GM12878 (cell line): ENCODE measurements around the gene RNF167. TPM values are rescaled to one million over a fixed set of nuclear protein-coding genes. Genes with fewer than 3 reads are reported as not detected.
A peak's percentile ranks its signal among the peaks of the same experiment; 100 is the strongest.

ENCODE experiments used
- BACH1 ChIP-seq: fragments of 450-650 bp; IDR thresholded peaks from 2 replicates; pipeline ENCODE4 v1.6.1; 2017; ENCODE audit warnings: mild to moderate bottlenecking, borderline replicate concordance
- BRCA1 ChIP-seq: IDR thresholded peaks from 2 replicates; pipeline ENCODE4 v1.6.1; 2011; ENCODE audit warnings: low read depth, low read length, improper control_type of control experiment
- EP300 ChIP-seq, 2 experiments: fragments of 150-350 bp in 1 of 2; IDR thresholded peaks; 2 replicates each; pipeline ENCODE4 v1.6.1; 2011 to 2012; ENCODE audit warnings: low read depth in 2 of 2, low read length in 2 of 2, borderline replicate concordance in 1 of 2, improper control_type of control experiment in 1 of 2, inconsistent platforms in 1 of 2; ENCODE audit not compliant: control insufficient read depth in 1 of 2
- FOXM1 ChIP-seq: IDR thresholded peaks from 2 replicates; pipeline ENCODE4 v1.6.1; 2012; ENCODE audit warnings: low read depth, mild to moderate bottlenecking, inconsistent platforms, low read length, moderate library complexity
- HCFC1 ChIP-seq: fragments of 150-350 bp; IDR thresholded peaks from 2 replicates; pipeline ENCODE4 v1.6.1; 2014; ENCODE audit warnings: low read length
- HDGF ChIP-seq: fragments of 450-650 bp; IDR thresholded peaks from 2 replicates; pipeline ENCODE4 v1.6.1; 2016; ENCODE audit warnings: antibody characterized with exemption
- LARP7 ChIP-seq: fragments of 450-650 bp; IDR thresholded peaks from 2 replicates; pipeline ENCODE4 v1.6.1; 2017; ENCODE audit warnings: mild to moderate bottlenecking
- NFXL1 ChIP-seq: fragments of 450-650 bp; IDR thresholded peaks from 2 replicates; pipeline ENCODE4 v1.6.1; 2017; ENCODE audit warnings: antibody characterized with exemption, mild to moderate bottlenecking, borderline replicate concordance
- PKNOX1 ChIP-seq: fragments of 450-650 bp; IDR thresholded peaks from 2 replicates; pipeline ENCODE4 v1.6.1; 2016; ENCODE audit warnings: mild to moderate bottlenecking
- RAD51 ChIP-seq: fragments of 450-650 bp; IDR thresholded peaks from 2 replicates; pipeline ENCODE4 v1.6.1; 2016; ENCODE audit warnings: moderate library complexity, mild to moderate bottlenecking, inconsistent platforms
- RELA ChIP-seq: fragments of 450-650 bp; IDR thresholded peaks from 2 replicates; pipeline ENCODE4 v1.8.0; 2014; ENCODE audit warnings: borderline replicate concordance; ENCODE audit not compliant: partially characterized antibody
- SKIL ChIP-seq: fragments of 450-650 bp; IDR thresholded peaks from 2 replicates; pipeline ENCODE4 v1.6.1; 2017; ENCODE audit warnings: mild to moderate bottlenecking, low read depth, inconsistent platforms; ENCODE audit not compliant: poor library complexity, severe bottlenecking
- SMAD5 ChIP-seq: IDR thresholded peaks from 2 replicates; pipeline ENCODE4 v1.6.1; 2016; ENCODE audit warnings: antibody characterized with exemption, low read depth
- SPI1 ChIP-seq: IDR thresholded peaks from 2 replicates; pipeline ENCODE4 v1.6.1; 2011; ENCODE audit warnings: low read depth, mild to moderate bottlenecking, low read length, moderate library complexity, borderline replicate concordance; ENCODE audit not compliant: insufficient read depth
- SRF ChIP-seq, 2 experiments: IDR thresholded peaks; 2 replicates each; pipeline ENCODE4 v1.6.1; 2011; ENCODE audit warnings: low read depth in 2 of 2, low read length in 2 of 2, mild to moderate bottlenecking in 1 of 2, moderate library complexity in 1 of 2
- STAT1 ChIP-seq: fragments of 450-650 bp; conservative IDR thresholded peaks from 2 replicates; pipeline ENCODE4 v1.6.1; 2014; ENCODE audit warnings: antibody characterized with exemption, mild to moderate bottlenecking
- TARDBP ChIP-seq: IDR thresholded peaks from 2 replicates; pipeline ENCODE4 v1.6.1; 2016; ENCODE audit warnings: borderline replicate concordance
- USF2 ChIP-seq: IDR thresholded peaks from 2 replicates; pipeline ENCODE4 v1.6.1; 2011; ENCODE audit warnings: low read depth, low read length, improper control_type of control experiment, borderline replicate concordance
- ZNF24 ChIP-seq: fragments of 450-650 bp; IDR thresholded peaks from 2 replicates; pipeline ENCODE4 v1.6.1; 2017; ENCODE audit warnings: antibody characterized with exemption, mild to moderate bottlenecking
- ZNF687 ChIP-seq: fragments of 450-650 bp; IDR thresholded peaks from 2 replicates; pipeline ENCODE4 v1.6.1; 2017; ENCODE audit warnings: mild to moderate bottlenecking, moderate library complexity
- polyA plus RNA-seq, 11 experiments: library from polyadenylated mRNA; depleted of rRNA in 4 of 11; unstranded in 6 of 11; stranded (reverse) in 5 of 11; fragments of >200 nt; fragmentation: Nextera tagmentation in 4 of 11; fragmentation: Illumina TruSeq in 1 of 11; extraction: Ambion mirVana in 4 of 11; extraction: Trizol in 1 of 11; gene quantifications; 1 replicate in 1 of 11; 2 replicates in 10 of 11; pipeline versions ENCODE4 v1.2.1 to v1.2.3, GENCODE V29; 2011 to 2016; ENCODE audit warnings: inconsistent platforms in 2 of 11, missing spikeins in 2 of 11, low read depth in 1 of 11
- total RNA-seq, 4 experiments: library from RNA; depleted of rRNA in 3 of 4; stranded (reverse); fragments of >200 nt in 3 of 4; fragmentation: Illumina TruSeq in 1 of 4; extraction: Trizol in 1 of 4; gene quantifications; 2 replicates each; pipeline versions ENCODE4 v1.2.1 to v1.2.3, GENCODE V29; 2013 to 2021

Gene RNF167
- total and polyA plus RNA-seq, 10 of the 15 experiments (the other 5 are each of a cell fraction or from before 2014, with no cell fraction given): 33.6 to 147 (median 57.6) TPM

GRCh38 chr17:4966844-4967538 is 26.9 kb downstream of the RNF167 start (continued):
- TF ChIP-seq ZNF687 (peak; percentile 20), HCFC1 (no peak), FOXM1 (no peak), NFXL1 (no peak), RELA (no peak), SRF (IDR thresholded peaks at IDR 0.05; ENCODE audit: low read depth in 2 of 2, low read length in 2 of 2) (no peak), PKNOX1 (peak; percentile 100), ZNF24 (no peak), BACH1 (peak; percentile 17; the same call in 1 of the 2 replicates), BRCA1 (no peak), STAT1 (no peak), SMAD5 (no peak), LARP7 (no peak), SKIL (peak; percentile 95), TARDBP (no peak), HDGF (peak; percentile 89; the same call in 1 of the 2 replicates), EP300 (IDR thresholded peaks at IDR 0.05; ENCODE audit: borderline replicate concordance in 1 of 2, control insufficient read depth in 1 of 2, low read depth in 2 of 2, low read length in 2 of 2) (no peak), USF2 (no peak), RAD51 (no peak), SPI1 (no peak)
